GM13976 (cell line): ENCODE data around the gene KCNH3.

ENCODE experiments used
- DNase-seq: peaks from one replicate; pipeline ENCODE4 v3.0.0; 2012; ENCODE audit warnings: low spot score
- in situ Hi-C: fragments of 300-500 bp; cut with MboI; formaldehyde crosslinking; loops from one replicate; pipeline ENCODE4 v1.12.0; 2022; ENCODE audit warnings: low sequenced_read_pairs, mixed read lengths, inconsistent platforms; ENCODE audit not compliant: unreplicated experiment
- TF ChIP-seq, protein P1 (sequence below): IDR thresholded peaks from 2 replicates; pipeline ENCODE4 v1.5.1; 2012; ENCODE audit warnings: borderline replicate concordance, mild to moderate bottlenecking; ENCODE audit not compliant: insufficient read depth; ENCODE audit errors: extremely low read depth, missing control alignments, control extremely low read depth

The KCNH3 gene

DNA sequence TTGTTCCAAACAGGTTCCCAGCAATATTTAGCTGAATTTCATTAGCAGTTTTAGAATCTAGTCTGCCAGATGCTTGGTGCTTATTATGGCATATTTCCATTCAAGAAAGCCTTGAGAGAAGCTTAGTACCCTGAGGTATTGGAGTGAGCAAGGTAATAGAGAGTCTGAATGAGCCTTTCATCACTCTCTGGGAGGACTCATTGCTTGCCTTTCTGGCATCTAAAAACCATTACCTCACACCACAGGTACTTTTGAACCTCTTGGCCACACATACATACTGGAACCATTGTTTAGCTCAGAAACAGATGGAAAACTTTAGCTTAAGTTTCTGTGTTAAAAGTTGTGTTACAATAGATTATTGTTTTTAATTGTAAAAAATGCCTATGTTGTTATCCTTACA, 27.4 kb upstream of the KCNH3 start:
- in situ Hi-C loops: no loop called here
- DNase-seq: no peak
- TF ChIP-seq, protein P1, sequence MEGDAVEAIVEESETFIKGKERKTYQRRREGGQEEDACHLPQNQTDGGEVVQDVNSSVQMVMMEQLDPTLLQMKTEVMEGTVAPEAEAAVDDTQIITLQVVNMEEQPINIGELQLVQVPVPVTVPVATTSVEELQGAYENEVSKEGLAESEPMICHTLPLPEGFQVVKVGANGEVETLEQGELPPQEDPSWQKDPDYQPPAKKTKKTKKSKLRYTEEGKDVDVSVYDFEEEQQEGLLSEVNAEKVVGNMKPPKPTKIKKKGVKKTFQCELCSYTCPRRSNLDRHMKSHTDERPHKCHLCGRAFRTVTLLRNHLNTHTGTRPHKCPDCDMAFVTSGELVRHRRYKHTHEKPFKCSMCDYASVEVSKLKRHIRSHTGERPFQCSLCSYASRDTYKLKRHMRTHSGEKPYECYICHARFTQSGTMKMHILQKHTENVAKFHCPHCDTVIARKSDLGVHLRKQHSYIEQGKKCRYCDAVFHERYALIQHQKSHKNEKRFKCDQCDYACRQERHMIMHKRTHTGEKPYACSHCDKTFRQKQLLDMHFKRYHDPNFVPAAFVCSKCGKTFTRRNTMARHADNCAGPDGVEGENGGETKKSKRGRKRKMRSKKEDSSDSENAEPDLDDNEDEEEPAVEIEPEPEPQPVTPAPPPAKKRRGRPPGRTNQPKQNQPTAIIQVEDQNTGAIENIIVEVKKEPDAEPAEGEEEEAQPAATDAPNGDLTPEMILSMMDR: no peak

DNA sequence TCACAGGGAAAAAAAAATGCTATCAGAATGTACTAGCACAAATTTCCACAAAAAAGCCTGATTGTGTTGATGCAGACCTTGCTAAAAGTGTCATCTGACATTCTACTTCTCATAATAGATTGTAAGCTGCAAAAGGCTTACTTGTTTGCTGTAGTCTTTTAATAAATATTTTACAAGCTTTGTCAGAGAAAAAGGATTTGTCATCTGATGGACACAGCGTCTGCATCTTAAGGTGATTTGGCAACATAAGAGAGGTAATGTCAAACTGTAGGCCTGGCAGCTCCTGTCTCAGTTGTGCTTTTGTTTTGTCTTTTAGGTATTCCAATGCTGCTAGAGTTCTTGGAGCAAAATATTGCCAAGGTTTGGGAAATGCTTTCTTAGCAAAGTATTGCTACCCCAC, 26.3 kb upstream of the KCNH3 start:
- TF ChIP-seq, protein P1: no peak
- no peak for DNase-seq
- in situ Hi-C loops: no loop called here

DNA sequence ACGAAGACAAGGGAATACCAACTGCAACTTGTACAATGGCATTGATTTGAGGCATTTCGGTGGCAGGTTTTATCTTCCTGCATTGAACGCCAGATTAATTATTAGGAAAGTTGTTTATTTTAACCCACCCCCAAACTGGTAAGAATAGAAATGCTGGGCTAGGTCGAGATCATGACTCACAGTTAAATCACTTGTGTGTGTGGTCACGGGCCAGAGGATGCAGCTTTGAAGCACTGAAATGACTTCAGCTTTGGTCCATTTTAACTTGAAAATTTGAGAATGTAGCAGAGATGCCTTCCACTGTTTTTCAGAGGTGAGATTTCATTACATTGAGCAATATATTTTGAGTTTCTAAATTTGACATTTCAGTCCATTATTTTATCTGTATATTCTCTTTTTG, 23.6 kb upstream of the KCNH3 start:
- TF ChIP-seq, protein P1: no peak
- in situ Hi-C loops: no loop called here
- DNase-seq: no peak

DNA sequence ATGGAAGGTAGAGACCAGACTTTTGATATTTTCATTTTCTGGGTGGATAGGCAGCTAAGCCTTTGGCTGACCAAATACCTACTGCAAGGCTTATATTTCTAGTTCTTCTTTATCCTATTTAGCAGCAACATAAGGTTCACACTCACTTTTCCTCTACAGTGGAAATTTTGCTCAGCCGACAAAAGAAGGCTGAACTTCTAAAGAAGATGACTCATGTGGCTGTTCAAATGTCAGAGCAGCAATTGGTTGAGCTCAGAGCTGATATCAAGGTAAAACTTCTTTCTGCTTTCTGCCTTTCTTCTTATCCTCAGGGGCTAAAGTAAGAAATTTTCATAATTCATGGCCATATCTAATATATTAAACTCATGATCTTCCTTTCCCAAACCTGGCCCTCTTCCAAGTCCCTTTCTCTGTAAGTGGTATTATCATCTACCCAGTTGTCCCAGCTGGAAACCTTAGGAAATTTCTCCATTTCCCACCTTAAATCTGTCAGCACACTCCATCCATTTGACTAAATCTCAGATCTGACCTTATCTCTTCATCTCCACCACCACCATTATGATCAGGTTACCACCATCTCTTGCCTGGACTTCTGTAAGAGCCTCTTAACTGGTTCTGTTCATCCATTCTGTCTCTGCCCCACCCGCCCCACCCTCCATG, 19.8 kb upstream of the KCNH3 start:
- in situ Hi-C loops: no loop called here
- no peak for DNase-seq

DNA sequence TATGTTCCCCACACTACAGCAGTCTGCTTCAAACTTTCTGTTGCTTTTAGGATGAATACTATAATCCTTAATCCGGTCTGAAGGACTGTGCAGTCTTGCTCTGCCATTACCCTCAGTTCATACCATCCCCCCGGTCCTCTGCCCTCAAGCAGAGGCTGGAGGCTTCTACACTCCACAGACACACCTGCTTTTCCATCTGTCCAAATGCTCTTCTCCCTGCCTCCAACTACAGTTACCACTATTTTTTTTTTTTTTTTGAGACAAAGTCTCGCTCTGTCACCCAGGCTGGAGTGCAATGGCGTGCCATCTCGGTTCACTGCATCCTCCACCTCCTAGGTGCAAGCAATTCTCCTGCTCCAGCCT, 19.3 kb upstream of the KCNH3 start:
- TF ChIP-seq, protein P1: no peak
- DNase-seq: no peak
- in situ Hi-C loops: no loop called here

More for the DNA sequence above, 19.8 kb upstream of the KCNH3 start:
- TF ChIP-seq, protein P1: no peak

DNA sequence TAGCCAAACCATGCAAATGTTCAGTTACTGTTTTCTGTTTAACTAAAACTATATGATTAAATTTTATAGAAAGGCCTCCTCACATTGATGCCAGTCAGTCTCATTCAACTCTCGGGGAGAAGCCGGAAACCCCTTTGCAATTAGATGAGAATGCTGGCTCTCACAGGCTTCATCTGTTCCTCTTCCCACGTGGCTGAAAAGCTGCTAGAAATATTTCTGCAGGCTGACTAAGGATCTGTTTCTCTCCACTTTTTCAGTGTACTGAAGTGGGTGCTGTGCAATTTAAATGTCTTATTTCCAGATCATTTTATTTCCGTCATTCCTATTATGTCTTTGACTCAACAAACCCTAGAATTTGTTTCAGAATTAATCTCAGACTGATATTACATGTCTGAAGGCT, 17.4 kb upstream of the KCNH3 start:
- DNase-seq: no peak
- in situ Hi-C loops: no loop called here
- TF ChIP-seq, protein P1: no peak
